ENCODE data around the gene SS18L1.

SS18L1 gene

GRCh38 chr20:62158088-62158400, 14.5 kb downstream of the SS18L1 start:
- DNase-seq, result no peak

DNA sequence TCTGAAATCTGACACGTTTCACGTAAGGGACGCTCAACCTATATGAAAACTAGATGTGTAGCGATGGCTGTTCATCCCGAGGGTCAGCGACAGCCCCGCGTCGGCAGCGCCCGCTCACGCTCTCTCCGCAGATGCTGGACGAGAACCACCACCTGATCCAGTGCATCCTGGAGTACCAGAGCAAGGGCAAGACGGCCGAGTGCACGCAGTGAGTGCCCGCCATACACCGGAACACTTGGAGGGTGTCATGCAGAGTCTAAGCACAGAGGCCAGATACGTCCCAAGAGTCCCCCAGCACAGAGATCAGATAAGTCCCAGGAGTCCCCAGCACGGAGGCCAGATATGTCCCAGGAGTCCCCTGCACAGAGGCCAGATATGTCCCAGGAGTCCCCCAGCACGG, 15.0 kb downstream of the SS18L1 start:
- DNase-seq, result no peak

- no peak for DNase-seq
These were observed 15.5 kb downstream of the SS18L1 start for GRCh38 chr20:62159052-62159451.

- no peak for DNase-seq
These were observed 16.3 kb downstream of the SS18L1 start for GRCh38 chr20:62159839-62160238.

DNA sequence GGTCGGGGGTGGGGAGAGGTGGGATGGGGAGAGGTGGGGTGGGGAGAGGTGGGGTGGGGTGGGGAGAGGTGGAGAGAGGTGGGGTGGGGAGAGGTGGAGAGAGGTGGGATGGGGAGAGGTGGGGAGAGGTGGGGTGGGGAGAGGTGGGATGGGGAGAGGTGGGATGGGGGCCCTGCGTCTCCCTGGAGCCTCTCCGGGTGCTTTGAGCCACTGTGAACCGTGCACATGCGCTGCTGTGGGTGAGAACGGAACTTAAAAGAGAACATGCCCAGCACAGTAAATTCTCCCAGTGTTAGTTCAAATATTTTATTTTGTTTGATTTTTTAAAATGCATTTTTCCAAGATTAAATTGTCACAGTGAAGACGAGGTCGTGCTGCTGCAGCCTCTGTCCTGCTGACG, 16.7 kb downstream of the SS18L1 start:
- no peak for DNase-seq

- DNase-seq, result no peak
These were observed 17.3 kb downstream of the SS18L1 start for GRCh38 chr20:62160876-62161275.

DNA sequence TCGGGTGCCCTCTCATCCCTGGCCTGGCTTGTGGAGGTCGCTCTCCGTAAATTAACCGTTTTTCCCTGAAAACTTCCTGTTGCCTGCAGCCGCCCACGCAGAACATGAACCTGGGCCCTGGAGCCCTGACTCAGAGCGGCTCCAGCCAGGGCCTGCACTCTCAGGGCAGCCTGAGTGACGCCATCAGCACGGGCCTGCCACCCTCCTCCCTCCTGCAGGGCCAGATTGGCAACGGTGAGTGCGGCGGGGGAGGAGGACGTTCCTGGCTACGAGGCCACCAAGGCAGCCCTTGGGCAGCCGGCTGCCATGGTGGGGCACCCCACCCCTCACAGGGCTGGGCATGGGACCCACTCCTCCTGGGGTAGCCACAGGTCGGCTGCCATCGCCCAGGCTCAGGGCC, 17.8 kb downstream of the SS18L1 start:
- no peak for DNase-seq

DNA sequence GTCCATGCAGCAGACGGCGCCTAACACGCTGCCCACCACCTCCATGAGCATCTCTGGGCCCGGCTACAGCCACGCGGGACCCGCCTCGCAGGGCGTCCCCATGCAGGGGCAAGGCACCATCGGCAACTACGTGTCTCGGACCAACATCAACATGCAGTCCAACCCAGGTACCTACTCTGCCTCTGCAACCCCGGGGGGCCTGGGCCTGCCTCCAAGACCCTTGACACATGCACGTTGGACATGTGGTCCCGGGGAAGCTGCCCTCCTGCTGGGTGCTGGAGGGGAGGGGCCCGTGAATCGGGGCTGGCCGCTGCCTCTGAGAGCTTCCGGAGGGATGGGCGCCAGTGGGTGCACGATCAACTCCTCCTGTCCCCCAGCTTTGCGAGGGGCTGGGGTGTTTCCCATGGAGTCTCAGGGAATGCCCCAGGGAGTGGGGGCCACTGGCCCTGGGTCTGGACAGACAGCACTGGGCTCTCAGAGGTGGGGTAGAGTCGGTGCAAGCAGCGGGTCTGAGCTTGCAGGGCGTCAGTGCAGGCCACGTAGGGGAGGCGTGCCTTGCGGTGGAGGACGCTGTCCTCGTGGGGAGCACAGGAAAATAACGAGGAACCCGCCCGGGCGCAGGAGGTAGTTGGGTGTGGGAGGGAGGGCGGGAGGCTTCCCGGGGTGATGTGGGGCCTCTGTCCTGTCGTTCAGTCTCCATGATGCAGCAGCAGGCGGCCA, 19.4 kb downstream of the SS18L1 start:
- no peak for DNase-seq

- no peak for DNase-seq
These were observed 19.9 kb downstream of the SS18L1 start for GRCh38 chr20:62163485-62163865.

DNA sequence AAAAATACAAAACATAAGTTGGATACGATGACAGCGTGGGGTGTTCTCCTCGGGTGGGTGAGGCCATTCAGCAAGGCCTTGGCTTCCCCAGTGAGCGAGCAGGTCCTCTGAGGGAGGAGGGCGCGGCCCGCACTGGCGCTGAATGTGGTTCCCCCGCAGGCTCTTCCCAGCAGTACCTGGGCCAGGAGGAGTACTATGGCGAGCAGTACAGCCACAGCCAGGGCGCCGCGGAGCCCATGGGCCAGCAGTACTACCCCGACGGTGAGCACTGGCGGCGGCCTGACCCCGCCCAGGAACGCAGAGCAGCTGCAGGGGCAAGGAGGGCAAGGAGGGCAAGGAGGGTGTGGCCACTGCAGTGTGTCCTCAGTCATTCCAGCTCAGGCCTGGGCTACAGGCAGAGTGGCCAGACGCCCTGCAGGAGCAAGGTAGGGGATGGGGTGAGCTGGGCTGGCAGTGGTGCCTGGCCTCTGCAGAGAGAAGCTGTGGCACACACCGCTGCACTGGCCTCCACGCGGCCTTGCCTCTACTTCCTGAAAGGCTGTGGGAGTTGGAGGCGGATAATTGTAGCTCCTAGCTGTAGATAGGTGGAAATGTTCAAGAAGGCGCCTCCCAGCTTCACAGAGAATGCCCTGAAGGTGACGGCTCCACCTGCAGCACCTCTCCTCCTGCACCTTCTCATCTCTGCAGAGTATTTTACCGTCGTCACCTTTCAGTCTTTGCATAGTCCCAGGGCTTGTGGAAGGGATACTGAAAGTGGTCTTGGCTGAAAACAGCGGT, 20.6 kb downstream of the SS18L1 start:
- DNase-seq, result no peak

DNA sequence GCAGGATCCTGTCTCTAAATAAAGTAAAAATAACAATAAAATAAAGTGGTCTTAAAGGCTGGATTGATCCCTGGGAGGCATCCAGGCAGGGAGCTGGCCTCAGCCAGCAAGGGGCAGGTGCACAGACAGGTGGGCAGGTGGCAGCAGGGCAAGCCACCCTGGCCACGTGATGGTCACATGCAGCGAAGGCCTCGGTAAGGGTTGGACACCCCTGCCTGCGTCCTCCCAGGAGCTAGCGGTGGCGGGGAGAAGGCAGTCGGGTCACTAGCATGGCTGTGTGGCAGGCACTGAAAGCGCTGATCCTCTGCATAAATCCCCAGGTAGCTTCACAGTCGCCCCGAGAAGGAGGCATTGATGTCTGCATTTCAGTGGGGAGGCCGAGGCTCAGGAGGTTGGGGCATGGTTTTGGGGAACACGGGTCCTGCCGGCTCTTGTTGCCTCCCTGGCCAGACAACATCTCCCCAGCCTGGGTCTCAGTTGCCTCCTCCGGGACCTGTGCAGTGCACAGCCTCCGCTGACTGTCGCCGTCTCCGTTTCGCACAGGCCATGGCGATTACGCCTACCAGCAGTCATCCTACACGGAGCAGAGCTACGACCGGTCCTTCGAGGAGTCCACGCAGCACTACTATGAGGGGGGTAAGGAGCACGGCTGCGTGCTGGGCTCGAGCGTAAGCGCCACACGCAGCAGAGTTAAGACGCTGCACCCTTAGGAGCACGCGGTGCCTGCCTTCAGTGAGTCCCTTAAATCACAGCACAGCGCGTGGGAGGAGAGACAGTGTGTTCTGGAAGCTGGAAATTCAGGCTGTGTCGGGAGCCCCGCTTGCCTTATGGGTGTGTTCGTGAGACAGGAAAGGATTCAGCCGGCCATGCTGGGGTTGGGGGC, 21.6 kb downstream of the SS18L1 start:
- no peak for DNase-seq

DNA sequence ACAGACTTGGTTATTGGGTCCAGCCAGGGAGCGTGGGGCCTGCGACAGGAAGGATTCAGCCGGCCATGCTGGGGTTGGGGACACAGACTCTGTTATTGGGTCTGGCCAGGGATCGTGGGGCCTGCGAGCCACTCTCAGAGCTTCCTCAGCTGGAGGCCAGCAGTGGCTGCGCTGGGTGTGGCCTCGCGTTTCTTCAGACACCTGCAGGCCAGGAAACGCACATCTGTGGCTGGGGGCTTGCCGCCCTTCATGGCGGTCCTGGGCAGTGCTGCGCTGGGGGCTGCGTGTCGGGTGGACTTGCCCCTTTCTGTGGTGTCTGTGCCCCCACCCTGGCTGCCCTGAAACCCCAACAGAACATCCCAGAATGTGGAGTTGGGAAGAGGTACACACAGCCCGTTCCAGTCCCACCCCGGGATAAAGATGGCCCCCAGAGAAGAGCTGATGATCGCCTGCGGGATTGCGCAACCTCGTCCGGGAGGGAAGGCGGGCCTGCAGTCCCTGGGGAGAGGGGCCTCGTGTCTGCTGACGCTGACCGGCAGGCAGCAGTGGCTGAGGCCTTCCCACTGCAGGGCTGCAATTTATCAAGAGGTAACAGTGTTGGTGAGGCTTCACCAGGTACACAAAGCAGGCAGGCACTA, 22.3 kb downstream of the SS18L1 start:
- no peak for DNase-seq

- no peak for DNase-seq
These were observed 23.9 kb downstream of the SS18L1 start for GRCh38 chr20:62167474-62167873.

GRCh38 chr20:62168061-62168460, 24.5 kb downstream of the SS18L1 start:
- no peak for DNase-seq

GRCh38 chr20:62168890-62169435, 25.4 kb downstream of the SS18L1 start:
- no peak for DNase-seq

GRCh38 chr20:62170536-62170935, 27.0 kb downstream of the SS18L1 start:
- DNase-seq, result no peak

- DNase-seq, result no peak
These were observed 27.7 kb downstream of the SS18L1 start for GRCh38 chr20:62171245-62171644.

GRCh38 chr20:62172666-62173065, 29.1 kb downstream of the SS18L1 start:
- no peak for DNase-seq

- DNase-seq, result no peak
These were observed 30.6 kb downstream of the SS18L1 start for GRCh38 chr20:62174021-62174804.

DNA sequence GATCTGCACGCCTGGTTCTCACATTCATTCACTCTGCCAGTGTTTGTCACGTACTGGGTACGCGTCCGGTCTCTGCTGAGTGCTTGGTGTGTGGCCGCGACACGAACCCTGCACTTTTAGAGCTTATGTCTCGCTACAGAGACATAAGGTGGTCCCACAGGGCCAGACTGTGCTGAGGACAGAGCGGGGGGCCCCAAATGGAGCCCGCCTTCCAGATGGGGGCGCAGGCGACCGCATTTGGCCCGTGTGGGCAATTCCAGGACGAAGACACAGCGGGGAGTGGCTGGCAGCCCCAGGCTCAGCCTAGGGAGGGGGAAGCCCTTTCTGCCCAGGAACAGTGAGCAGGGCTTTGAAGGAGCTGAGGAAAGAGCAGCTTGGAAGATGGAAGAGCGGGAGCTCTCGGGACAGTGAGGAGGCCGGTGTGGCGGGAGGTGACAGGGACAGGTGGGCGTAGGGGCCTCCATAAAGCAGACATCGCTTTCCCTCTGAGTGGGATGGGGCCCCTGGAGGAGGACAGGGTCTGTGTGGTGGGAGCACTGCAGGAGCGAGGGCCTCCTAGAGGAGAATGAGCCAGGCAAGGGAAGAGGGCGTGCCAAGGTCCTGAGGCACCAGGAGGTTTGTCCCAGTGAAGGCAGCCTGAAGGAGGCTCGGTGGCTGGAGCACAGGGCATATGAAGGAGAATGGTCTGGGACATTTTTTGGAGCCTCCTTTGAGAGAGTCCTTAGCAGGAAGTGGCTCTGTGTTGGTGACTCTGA, 31.5 kb downstream of the SS18L1 start:
- DNase-seq, result no peak

GRCh38 chr20:62175711-62176110, 32.1 kb downstream of the SS18L1 start:
- DNase-seq, result no peak

Data from femur (tissue), 1 donor.